HG03064 (cell line): Measurements from ENCODE around the gene RNF167.
"Not testable (repeated sequence)": the region's sequence is repeated elsewhere in the genome, so short reads cannot be mapped to it uniquely, and the experiment has no call there.

ENCODE experiments used
- ATAC-seq: cut with Tn5 transposase; IDR thresholded peaks from one replicate; pipeline ENCODE4 v1.9.1; 2021; ENCODE audit warnings: low read depth; ENCODE audit not compliant: unreplicated experiment

RNF167 gene

GRCh38 chr17:4901648-4902344 lies 38.3 kb upstream of the RNF167 start:
- no peak for ATAC-seq

- ATAC-seq, result no peak
Measured at GRCh38 chr17:4902540-4902939, 37.5 kb upstream of the RNF167 start.

GRCh38 chr17:4903051-4903818 lies 36.8 kb upstream of the RNF167 start, which contains the start of gene CHRNE:
TSS of gene CHRNE (minus strand) at chr17:4903098. CDS start at chr17:4903063, 35 bp downstream.
- ATAC-seq, result no peak

DNA sequence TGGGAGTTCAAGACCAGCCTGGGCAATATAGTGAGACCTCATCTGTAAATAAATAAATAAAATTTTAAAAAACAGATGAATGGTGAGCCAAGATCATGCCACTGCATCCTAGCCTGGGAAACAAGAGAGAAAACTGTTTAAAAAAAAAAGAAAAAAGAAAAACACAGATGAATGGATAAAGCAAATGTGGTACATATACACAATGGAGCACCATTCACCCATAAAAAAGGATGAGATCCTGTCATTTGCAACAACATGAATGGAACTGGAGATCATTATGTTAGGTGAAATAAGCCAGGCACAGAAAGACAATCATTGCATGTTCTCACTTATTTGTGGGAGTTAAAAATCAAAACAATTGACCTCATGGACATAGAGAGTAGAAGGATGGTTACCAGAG lies 33.4 kb upstream of the RNF167 start:
- ATAC-seq, result not testable (repeated sequence)

- no peak for ATAC-seq
Measured at GRCh38 chr17:4908301-4908700, 31.8 kb upstream of the RNF167 start.

GRCh38 chr17:4908711-4909496 lies 31.2 kb upstream of the RNF167 start:
- ATAC-seq, result no peak

GRCh38 chr17:4913994-4914393 lies 26.1 kb upstream of the RNF167 start:
- no peak for ATAC-seq

DNA sequence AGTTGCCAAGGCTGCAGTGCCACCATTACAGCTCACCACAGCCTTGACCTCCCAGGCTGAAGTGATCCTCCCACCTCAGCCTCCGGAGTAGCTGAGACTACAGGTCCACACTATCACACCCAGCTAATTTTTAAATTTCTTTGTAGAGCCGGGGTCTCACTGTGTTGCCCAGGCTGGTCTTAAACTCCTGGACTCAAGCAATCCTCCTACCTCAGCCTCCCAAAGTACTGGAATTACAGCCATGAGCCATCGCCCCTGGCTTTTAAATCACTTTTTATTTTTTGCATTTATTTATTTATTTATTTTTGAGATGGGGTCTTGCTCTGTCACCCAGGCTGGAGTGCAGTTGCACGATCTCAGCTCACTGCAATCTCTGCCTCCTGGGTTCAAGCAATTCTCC lies 25.5 kb upstream of the RNF167 start:
- ATAC-seq, result not testable (repeated sequence)

DNA sequence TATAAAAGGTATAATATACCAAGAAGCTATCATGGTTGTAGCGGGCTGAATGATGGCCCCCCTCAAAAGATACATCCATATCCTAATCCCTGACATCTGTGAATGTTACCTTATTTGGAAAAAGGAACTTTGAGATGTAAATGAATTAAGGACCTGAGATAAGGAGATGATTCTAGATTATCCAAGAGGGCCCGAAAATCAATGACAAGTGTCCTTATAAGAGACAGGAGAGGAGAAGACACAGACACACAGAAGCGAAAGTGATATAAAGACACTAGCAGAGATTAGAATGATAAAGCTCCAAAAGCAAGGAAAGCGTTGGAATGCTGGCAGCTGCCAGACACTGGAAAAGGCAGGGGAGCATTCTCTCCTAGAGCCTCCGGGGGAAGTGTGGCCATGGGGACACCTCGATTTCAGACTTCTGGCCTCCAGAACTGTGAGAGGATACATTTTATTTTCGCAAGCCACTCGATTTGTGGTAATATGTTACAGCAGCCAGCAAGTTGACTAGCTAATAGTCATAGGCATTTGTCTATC lies 20.5 kb upstream of the RNF167 start:
- no peak for ATAC-seq

DNA sequence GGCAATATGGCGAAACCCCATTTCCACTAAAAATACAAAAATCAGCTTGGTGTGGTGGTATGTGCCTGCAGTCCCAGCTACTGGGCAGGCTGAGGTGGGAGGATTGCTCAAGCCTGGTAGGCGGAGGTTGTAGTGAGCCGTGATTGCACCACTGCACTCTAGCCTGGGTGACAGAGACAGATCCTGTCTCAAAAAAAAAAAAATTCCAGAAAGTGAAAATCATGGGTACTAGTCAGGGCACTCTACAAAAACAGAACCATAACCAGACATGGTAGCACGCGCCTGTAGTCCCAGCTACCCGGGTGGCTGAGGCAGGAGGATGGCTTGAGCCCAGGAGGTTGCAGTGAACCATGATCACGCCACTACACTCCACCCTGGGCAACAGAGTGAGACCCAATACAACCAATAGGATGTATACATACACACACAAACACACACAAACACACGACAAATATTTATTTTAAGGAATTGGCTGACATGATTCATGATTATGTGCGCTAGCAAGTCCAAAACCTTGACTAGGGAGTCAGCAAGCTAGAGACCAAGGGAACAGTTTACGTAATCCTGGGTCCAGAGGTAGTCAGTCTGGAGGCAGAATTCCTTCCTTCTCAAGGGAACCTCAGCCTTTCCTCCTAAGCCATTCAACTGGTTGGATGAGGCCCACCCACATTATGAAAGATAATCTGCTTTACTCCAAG lies 19.6 kb upstream of the RNF167 start:
- ATAC-seq, result no peak

DNA sequence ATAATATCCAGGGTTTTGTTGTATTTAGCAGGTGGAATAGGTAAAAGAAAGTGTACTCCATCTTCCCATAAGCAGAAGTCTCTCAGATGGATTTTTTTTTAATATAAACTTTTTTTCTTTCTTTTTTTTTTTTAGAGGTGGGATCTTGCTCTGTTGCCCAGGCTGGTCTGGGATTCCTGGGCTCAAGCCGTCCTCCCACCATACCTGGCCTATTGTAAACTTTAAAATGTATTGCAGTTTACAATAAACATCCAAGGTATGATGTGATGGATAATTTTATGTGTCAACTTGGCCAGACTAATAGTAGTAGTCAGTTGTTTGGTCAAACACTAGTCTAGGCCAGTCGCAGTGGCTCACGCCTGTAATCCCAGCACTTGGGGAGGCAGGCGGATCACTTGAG lies 18.7 kb upstream of the RNF167 start:
- no peak for ATAC-seq

DNA sequence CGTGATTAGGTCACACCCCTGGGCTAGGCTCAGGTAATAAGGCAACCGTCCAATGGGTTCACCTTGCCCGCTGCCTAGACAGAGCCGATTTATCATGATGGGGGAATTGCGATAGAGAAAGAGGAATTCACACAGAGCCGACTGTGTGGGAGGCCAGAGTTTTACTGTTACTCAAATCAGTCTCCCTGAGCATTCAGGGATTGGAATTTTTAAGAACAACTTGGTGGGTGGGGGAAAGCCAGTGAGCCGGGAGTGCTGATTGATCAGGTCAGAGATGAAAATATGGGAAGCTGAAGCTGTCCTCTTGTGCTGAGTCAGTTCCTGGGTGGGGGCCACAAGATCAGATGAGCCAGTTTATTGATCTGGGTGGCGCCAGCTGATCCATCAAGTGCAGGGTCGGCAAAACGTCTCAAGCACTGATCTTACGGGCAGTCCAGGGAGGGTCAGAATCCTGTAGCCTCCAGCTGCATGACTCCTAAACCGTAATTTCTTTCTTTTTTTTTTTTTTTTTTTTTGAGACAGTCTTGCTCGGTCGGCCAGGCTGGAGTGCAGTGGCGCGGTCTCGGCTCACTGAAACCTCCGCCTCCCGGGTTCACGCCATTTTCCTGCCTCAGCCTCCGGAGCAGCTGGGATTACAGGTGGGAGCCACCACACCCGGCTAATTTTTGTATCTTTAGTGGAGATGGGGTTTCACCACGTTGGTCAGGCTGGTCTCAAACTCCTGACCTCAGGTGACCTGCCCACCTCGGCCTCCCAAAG lies 13.3 kb upstream of the RNF167 start:
- ATAC-seq, result not testable (repeated sequence)

- no peak for ATAC-seq
Measured at GRCh38 chr17:4928881-4929280, 11.2 kb upstream of the RNF167 start.

- no peak for ATAC-seq
Measured at GRCh38 chr17:4931963-4932362, 8.1 kb upstream of the RNF167 start, which contains the start of gene GP1BA. TSS of gene GP1BA (plus strand) at chr17:4932277. CDS start at chr17:4932605, 328 bp downstream.

DNA sequence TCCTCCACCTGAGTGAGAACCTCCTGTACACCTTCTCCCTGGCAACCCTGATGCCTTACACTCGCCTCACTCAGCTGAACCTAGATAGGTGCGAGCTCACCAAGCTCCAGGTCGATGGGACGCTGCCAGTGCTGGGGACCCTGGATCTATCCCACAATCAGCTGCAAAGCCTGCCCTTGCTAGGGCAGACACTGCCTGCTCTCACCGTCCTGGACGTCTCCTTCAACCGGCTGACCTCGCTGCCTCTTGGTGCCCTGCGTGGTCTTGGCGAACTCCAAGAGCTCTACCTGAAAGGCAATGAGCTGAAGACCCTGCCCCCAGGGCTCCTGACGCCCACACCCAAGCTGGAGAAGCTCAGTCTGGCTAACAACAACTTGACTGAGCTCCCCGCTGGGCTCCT lies 7.3 kb upstream of the RNF167 start:
- ATAC-seq, result no peak

DNA sequence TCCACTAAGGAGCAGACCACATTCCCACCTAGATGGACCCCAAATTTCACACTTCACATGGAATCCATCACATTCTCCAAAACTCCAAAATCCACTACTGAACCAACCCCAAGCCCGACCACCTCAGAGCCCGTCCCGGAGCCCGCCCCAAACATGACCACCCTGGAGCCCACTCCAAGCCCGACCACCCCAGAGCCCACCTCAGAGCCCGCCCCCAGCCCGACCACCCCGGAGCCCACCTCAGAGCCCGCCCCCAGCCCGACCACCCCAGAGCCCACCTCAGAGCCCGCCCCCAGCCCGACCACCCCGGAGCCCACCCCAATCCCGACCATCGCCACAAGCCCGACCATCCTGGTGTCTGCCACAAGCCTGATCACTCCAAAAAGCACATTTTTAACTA lies 6.4 kb upstream of the RNF167 start:
- no peak for ATAC-seq

- no peak for ATAC-seq
Measured at GRCh38 chr17:4934173-4934979, 5.7 kb upstream of the RNF167 start.

DNA sequence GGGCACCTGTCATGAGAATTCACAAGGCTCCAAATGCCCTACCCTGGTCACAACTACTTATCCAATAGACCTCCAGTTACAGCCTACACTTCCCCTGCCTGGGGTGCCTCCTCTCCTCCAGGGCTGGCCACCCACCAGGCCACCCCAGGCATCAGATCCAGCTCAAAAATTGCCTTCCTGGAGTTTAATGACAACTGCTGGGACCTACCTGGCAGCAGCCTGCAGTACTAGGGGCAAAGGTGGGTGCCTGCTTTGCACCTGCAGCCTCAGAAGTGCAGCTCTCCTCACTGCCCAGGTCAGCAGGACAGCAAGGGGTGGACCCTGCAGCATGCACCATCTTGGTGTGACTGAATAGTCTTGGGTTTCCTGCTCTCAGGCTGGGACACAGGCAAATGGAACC lies 4.4 kb upstream of the RNF167 start:
- ATAC-seq, result no peak

DNA sequence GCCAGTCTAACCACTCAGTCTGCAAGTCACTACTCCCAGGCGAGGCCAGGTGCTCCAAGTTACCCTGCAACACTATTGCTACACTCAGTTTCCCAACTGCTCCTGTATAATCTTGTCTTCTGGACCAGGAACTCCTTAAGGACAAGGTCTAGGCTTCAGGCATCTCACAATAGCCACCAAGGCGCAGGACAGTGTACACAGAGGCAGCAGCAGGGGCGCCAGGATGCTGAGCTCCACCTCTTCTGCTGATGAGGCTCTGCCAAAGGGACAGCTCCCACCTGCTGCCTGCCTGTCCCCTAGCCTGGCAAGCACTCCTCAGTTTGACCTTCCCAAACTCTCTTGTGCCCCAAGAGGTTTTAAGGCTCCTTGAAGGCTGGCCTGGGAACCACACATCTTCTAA lies 3.6 kb upstream of the RNF167 start:
- ATAC-seq, result no peak
